Stimulated activated naive CD4-positive, alpha-beta T cell treated with Interleukin-2 at 50 U/mL for 16 hours (primary cell): ENCODE results near the gene CCDC85A.

Experiments
- DNase-seq: peaks from one replicate; lab custom pipeline; 2025; lab: John Stamatoyannopoulos, UW

CCDC85A gene

DNA sequence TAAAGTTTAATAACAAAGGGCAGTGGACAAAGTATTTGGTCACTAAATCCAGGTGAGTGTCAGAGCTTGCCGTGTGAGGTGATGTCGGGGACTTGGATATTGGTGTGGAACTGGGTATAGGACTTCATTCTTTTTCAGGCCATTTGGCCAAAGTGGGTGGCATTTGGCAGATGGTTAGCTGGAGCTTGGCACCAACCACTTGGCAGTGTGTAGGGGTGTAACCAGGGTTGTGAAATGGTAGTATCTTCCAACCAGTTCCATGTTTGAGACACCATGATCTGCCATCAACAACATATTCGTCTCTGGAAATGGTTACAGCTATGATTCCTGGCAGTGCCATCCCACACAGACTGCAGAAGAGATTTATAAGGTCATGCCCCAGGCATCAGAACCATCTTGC, 113.9 kb downstream of the CCDC85A start:
- DNase-seq, result no peak

DNA sequence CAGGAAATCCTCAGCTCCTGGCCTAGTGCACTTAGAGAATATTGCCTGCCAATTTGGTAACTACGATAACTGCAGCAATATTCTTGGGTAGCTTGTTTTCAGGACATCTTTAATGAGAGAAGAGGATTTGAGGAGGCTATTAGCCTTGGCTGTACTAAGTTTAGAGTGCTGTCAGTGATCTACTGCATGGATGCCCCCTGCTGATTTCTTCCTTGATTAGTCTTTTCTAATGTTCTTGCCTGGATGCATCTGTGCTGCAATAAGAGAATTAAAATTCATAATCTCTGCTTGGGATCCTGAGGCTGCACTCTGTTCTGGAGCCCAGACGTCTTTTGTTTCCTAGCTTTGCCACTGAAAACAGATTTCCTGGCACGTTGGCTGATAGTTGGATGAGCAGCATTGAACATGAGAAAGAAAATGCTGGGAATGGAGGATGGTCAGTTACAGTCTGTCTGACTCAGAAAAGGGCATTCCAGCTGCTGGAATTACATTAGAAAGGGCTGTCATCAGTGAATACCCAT, 115.4 kb downstream of the CCDC85A start:
- no peak for DNase-seq

DNA sequence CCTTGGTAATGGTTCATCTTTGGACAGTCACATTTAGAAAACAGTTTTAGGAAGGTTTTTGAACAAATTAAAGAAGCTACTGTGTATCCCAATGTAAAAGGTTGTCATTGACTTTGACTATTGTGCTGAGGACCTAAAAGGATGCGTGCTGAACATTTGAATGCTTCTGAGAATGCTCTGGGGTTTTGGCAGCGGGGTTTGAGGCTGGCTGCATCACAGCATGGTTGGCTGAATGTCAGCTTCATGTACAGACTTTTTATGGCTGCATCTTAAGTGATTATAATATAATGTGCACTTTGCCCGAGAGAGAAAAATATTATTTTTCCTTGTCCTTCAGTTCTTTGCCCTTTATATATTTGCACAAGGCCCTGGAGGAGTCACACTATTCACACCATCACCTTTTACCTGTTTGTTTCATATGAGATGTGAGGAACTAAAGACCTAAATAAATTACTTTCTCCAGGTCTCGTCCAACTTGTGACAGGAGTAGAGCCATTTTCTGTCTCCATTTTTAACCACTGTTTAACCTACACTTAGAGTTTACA, 125.9 kb downstream of the CCDC85A start:
- DNase-seq, result no peak

DNA sequence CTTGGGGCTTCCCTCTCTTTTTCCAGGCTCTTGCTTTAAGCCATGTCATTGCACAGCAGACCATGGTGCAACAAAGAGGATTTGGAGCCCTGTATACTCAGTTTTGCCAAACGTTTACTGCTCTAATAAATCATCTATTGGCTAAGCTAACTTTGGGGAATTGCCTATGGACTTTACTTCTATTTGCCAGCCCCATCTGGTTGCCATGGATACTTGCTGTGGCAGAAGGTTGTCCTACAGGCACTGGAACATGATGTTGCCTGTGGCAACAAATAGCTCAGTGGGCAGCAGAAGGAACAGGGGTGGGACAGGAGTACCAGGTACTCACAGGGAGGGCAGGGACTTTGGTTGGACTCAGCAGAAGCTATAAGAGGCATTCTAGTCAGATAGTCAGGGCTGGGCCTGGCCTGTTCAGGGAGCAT, 129.7 kb downstream of the CCDC85A start:
- DNase-seq, result no peak

DNA sequence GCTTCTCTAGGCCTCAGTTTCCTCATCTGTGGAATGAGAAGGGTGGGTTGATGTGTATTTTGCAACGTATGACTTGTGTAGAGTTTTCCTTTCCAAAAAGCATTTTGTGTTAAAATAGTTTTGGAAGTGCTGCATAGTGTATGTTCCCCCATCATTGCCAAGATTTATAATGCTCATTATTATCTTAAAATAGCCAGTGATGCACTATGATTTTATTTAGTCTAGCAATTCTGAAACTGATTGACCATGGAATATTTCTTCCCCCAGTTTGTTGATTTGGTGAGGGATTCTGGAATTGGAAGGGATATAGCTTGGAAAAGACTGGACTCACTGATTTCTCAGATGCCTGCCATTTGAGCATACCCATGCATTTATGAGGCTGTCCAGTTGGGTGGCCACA, 130.6 kb downstream of the CCDC85A start:
- DNase-seq, result no peak

DNA sequence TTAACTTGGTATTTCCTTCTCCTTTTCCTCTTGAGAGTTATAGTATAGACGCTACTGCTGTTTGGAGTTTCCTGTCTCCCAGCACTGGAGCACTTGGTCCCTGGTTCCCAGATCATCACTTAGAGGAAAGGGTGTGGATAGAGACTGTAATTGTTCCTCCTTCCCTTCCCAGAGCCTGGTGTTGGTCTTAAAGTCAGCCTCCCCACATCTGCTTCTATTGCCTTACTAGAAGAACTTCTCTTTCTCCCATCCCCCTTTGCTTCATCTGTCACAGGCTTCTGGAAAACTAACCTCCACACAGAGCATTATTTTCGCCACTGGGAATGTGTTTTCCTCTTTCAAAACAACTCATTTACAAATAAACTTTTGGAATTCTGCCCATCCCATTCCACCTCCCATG, 131.0 kb downstream of the CCDC85A start:
- DNase-seq, result no peak

DNA sequence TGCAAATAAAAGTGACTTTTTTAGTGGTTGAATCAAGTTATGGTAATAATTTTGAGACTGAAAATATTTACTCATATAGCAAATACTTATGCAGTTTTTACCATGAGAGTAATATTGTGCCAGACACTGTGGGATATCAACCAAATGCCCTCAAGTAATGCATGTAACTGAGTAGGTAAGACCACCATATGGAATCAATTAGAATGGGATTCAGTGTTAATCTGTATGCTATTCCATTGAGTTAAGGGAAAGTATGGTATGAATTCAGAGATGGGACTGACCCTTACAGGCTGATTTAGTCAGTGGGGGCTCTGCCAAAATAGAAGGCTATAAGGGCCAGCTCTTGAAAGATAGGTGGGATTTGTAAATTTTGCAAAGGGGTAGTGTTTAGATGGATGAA, 131.6 kb downstream of the CCDC85A start:
- DNase-seq, result no peak

DNA sequence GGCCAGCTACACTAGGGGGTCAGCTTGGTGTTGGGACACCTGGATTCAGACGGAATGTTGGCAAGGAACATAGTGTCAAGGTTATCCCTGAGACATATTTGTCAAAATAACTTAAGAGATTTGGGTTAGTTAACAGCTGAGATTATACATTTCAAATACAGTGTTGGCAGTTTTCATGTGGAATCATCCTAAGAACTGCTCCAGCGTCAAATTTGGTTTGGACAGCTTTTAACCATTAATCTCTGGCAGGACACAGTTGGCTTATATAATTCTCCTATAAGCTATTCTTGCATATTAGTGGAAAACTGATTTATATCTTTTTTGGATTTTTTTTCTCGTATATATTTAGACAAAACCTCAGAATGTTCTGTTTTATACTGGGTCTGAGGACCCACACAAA, 132.2 kb downstream of the CCDC85A start:
- DNase-seq, result no peak

DNA sequence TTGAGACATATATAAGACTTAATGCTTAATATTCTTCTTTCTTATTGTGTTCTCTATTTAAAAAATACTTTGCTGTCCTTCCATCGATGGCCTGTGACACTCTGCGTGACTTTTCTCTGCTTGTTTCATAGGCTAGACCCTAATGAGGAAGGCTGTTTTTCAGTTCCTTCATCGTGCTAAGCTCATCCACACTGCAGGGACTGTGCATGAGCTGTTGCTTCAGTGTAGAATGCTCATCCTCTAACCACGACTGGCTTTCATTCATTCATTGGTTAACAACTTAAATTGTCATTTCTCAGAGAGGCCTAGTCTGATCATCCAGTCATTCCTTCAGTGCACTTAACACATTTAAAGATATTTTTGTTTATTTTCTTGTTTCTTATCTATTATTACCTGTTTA, 134.4 kb downstream of the CCDC85A start:
- DNase-seq, result no peak

DNA sequence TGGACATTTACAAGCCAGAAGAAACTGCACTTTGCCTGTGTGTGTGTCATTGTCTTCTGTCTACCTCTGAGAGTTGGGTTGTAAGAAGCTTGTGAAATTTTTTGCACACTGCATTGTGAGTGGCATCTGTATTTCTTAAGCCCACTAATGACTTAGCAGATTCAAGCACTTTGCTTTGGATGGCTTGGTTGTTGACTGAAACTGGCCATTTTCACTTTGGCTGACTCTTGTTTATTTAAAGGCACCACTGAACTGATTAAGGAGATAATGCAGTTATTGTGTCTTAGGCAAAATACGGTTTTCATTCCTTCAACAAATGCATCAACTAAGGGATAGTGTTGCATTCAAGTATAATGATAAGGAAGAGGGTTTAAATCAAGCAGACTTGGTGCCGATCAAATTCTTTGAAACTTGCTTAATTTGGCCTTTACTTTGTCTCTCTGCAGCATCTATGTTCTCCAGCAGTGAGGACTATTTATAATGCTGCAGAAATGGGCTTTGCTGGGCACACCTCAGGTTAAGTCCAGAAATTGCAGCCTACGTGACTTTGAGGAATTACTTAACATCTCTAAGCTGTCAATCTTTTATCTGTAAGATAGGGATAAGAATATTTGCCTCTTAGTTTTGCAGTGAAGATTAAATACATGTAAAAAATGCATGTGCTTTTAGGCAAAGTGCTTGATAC, 142.0 kb downstream of the CCDC85A start:
- no peak for DNase-seq

DNA sequence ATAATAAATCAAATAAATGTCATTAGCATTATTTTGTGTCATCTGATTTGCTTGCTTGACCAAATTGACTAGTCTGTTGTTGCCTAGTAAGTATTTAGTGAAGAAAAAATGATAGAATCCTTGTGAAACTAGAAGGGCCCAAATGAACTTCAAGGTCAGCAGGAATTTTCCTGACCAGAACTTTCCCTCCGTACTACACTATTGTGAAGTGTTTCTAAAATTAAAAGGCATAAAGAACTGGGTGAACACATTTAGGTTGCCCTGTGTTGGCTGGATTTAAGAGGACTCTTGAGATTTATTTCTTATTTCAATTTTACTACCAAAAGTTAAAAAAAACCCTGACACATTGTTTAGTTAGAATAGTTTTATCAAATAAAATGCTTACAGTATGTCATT, 142.6 kb downstream of the CCDC85A start:
- DNase-seq, result no peak

DNA sequence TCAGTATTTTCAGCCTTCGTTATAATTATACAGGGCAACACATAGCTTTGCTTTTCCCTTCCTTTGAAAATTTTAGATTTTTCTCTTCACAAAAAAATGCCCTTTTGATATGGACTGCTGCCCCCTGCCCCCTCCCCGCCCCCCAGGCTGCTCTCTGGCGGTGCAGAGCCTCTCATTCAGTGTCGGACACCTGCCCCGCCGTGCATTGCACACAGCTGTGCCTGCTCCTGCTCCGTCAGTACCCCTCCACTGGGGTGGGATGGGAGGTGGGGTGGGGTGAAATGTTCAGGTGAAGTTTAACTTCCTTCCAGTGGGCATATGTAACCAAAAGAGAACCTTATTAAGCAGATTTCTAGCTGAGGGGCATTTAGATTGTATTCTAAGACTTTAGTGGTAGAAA, 148.0 kb downstream of the CCDC85A start:
- DNase-seq, result no peak

DNA sequence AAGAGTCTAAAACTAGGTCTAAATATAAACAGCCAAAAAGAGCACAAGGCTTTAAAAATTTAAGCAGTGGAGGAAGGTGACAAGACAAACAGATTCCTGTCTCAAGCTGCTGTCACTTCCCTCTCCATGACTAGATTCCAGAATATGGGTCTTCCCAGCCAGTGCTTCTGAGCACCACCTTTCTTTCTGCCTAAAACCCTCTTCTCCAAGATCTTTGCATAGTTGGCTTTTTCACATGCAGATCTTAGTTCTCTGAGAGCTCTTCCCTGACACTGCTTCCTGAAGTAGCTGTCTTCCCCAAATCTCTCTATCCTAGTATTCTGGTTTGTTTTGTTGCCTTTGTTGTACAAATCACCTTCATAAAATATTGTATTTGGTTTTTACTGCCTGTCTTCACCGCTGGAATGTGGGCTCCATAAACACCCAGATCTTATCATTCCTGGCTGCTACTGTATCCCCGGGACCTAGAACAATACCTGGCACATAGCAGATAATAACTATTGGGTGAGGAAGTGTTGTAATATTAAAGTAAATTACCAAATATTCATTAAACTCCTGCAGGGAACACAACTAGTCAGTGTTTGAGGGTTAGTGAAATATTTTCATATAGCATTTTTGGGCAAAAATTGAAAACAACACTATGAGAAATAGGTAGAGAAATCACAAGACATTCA, 150.2 kb downstream of the CCDC85A start:
- no peak for DNase-seq

DNA sequence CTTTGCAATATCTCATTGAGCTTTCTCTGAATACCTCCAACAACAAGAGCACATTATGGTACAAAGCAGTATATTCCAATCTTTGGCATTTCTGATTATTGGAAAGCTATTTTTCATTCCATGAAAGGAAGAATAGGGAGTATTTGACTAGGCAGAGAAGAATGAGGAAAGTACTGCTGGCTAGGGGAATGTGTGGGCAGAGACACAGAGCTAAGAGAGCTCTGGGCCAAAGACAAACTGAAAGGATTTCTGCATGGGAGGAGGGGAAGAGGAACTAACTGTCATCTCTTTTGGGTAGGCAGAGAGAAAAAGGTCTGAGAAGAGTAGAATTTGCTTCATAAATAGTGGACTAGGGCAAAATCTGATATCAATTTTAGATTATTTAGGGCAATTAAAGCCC, 150.8 kb downstream of the CCDC85A start:
- no peak for DNase-seq

DNA sequence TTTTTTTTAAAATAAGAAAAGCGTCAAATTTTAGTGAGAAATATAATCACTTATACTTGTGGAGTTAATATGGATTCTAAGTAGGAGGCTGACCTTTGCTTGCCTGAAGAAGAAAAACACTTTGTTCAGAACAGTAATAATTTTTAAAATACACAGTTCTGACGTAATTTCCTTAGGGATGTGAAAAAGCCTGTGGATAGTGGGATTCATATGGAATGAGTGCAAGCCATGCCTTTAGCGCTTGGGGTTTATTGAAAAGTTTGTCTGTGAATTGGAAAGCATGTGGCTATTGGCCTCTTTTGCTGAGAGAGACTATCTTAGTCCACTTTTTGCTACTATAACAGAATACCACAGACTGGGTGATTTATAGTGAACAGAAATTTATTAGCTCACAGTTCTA, 151.3 kb downstream of the CCDC85A start:
- DNase-seq, result no peak

DNA sequence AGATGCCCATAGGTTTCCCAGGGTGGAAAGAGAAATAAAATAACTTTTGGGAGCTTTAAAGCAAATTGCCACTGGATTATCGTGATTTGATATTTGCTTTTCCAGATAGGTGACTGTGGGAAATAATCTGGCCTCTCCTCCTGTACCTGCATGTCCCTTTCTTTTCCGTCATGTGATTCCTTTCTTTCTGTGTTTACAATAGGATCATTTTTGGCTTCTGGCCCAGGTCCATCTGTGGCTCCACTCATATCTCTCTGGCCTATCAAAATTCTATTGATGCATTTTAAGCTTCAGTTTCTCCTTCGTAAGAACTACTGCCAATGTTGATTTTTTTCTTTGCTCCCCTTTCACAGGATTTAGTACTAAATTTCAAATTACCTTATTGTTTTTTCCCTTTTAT, 153.6 kb downstream of the CCDC85A start:
- DNase-seq, result no peak

DNA sequence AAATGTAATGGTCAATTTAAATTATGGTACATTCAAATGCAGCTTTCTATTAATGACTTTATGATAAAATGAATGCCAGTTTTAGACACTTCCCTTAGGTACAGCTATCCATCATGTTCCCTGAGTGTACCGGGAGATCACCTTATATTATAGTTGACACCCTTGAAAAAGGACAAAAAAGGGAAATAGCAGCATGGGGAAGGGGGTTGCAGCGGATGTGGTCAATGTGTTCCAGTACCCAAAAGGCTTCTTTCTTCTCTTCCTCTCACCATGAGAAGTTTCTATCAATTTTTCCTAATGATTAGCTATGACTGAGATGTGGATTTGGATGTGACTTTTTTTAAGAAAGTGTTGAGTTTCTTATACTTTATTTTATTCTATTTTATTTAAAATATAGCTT, 154.4 kb downstream of the CCDC85A start:
- no peak for DNase-seq

DNA sequence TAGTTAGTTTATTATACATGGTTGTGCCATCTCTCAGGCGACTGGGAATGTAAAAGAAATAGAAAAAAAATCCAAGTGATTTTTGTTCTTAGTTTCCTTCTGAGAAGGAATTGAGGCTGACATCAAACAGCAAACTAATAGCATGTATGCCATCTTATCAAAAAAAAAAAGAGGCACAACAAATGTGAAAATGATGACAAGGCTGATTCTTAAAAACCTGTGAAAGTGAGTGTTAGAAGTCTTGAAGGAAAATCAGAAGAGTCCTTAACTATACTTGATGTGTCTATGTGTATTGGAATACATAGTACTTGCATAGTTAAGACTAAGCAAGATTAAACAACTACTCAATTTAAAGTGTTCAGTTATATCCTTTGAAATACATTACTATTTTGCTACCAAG, 161.0 kb downstream of the CCDC85A start:
- no peak for DNase-seq

DNA sequence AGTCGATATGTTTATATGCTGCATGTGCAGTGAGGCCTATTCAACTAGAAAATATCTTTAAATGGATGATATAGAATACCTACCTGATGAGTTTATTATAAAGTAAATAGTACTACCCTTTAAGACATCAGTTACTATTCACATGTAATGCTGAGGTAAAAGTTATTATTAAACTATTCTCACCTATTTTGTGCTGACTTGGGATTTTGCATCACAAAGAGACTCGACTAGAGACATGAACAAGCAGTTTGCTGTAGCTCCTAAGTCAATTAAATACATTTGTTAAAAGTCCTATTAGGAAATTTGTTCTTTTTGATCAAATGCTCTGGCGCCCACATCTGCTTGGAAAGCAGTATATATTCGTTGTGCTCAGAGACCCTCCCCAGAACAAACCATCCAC, 164.1 kb downstream of the CCDC85A start:
- no peak for DNase-seq

DNA sequence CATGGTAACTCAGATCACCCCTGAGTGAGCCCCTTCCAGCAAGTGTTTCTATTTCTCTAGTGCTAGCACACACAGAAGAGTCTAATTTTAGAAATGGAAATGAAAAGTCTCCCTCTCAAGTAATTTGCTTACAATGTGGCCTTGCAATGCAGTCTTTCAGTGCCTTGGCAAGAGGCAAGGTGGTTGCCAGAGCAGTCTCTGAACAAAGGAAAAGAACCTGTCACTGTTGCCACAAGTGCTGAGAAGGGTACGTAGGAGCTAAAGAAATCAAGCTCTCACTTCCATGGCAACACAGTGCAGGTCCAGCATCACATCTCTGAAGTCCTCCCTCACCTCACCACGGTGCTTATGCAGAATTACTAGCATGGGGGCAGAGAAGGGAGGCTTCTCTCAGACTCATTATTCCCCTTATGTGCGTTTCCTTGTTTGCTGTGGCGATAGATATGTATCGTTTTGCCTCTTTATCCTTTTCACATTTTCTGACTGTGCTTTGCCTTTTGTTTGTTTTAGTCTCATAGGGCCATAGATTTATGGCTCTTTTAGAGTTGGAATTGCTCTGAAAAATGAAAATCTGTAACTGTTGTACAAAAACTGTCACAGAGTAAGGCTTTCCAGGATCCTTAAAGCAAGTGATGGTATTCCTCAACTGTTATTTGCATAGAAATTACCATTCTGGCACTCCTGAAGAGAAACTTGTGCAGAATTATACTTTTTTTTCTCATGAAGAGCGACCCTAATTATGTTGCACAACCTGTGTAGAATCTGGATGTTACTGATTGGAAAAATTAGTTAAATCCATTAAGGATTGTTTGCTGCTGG, 164.8 kb downstream of the CCDC85A start:
- DNase-seq, result no peak

DNA sequence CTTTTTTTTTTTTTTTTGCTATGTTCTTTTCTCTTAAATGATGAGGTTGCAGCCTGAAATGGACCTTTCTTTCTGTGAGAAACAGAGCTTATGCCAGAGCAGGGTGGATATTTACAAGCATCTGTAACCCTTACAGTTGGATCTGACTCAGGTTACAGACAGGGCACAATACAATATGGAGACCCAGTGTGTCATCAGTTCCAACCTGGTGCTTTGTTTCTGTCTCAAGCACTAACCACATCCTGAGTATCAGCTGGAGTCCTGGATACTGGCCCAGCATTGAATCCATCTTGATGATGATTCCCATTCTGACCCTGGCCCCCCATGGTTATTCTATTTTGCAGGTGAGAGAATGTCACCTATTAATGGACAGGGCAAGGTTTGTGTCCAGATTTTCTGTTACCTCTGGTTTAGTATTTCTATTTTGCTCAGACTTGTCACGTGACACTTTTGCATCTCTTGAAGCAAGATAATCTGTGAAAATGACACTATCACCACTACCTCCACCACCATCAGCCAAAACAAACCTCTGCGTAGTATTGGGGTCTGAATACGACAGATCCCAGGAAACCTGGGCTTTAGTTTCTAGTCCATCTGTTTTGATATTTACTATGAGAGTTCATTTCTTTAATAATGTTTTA, 174.0 kb downstream of the CCDC85A start:
- no peak for DNase-seq

DNA sequence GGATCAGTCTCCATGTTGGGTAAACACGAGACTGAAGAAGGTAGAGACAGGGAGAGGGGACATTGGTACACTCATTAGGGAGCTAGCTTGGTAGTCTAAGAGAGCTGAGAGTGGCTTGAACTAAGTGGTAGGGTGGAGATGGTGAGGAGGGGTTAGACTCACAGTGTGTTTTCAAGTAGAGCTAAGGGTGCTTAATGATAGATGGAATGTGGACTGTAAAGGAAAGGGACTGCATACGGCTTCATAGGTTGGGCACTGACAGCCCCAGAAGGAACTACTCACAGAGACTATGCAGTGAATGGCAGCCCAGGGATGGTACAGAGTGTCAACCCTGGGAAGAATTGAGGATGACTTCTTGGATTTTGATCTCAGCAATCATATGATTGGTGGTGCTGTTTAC, 178.1 kb downstream of the CCDC85A start:
- DNase-seq, result no peak
